Measurements from ENCODE around the gene TRIM26. TPM values are rescaled to one million over a fixed set of nuclear protein-coding genes. Genes with fewer than 3 reads are reported as not detected.
"Not testable (repeated sequence)": the region's sequence is repeated elsewhere in the genome, so short reads cannot be mapped to it uniquely, and the experiment has no call there.

Gene TRIM26
- polyA plus RNA-seq, 3 donors, result 16.4 to 26.4 (median 26.0) TPM

DNA sequence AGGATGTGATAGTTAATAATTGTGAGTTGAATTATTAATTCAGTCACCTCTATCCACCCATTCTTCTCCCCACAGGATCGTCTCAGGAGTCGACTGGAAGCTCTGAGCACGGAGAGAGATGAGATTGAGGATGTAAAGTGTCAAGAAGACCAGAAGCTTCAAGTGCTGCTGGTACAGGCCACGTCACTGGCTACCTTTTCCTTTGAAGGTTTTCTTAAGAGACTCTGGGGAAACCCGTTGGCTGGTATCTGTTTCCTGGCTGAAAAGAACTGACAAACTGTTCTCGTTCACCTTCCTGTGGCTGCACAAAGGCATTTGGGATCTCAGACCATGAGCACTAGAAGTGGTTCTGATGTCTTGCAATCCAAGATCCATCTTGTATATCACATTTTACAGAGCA, 46.1 kb downstream of the TRIM26 start:
- Mint-ChIP-seq H3K4me1 (peaks cover 3% of the 10 kb centered on the region), H3K4me3 (no peak overlapping the region), H3K9me3 (peaks cover 0 to 6% (median 3%) of the 10 kb centered on the region in 7 donors), H3K27ac (no peak overlapping the region), H3K27me3 (ENCODE audit: low read depth in 3 of 3) (peaks cover 30 to 40% (median 39%) of the 10 kb centered on the region in 3 donors), H3K36me3 (no peaks in the 10 kb centered on the region)
- H3K4me3 ChIP-seq (replicated peaks in 1 of 3; ENCODE audit: low read depth in 2 of 3, low read length in 3 of 3), result no peak overlapping the region
- TF ChIP-seq, protein P1, sequence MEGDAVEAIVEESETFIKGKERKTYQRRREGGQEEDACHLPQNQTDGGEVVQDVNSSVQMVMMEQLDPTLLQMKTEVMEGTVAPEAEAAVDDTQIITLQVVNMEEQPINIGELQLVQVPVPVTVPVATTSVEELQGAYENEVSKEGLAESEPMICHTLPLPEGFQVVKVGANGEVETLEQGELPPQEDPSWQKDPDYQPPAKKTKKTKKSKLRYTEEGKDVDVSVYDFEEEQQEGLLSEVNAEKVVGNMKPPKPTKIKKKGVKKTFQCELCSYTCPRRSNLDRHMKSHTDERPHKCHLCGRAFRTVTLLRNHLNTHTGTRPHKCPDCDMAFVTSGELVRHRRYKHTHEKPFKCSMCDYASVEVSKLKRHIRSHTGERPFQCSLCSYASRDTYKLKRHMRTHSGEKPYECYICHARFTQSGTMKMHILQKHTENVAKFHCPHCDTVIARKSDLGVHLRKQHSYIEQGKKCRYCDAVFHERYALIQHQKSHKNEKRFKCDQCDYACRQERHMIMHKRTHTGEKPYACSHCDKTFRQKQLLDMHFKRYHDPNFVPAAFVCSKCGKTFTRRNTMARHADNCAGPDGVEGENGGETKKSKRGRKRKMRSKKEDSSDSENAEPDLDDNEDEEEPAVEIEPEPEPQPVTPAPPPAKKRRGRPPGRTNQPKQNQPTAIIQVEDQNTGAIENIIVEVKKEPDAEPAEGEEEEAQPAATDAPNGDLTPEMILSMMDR (IDR thresholded peaks at IDR 0.05), result no peak
- H4K20me1 ChIP-seq (ENCODE audit: insufficient read depth, low read length), result no peaks in the 10 kb centered on the region
- H3K4me1 ChIP-seq (ENCODE audit: control insufficient read depth in 1 of 2, insufficient read depth in 2 of 2, low read length in 2 of 2), result peaks cover 0 to 6% of the 10 kb centered on the region in 2 donors
- DNase-seq, result no peak
- intact Hi-C loops (cut with micrococcal nuclease), result no loop called here
- peaks cover 21 to 24% of the 10 kb centered on the region in 2 donors for H3K27me3 ChIP-seq (ENCODE audit: control insufficient read depth in 2 of 2, insufficient read depth in 2 of 2, low read length in 2 of 2)
- 11% methylated on average over 3 of the region's 6 CpGs for WGBS (ENCODE audit: insufficient coverage)
- no peak overlapping the region for H2AFZ ChIP-seq (ENCODE audit: insufficient read depth, low read depth, low read length, poor library complexity, severe bottlenecking)
- H3K79me2 ChIP-seq (ENCODE audit: insufficient read depth, low read length), result no peaks in the 10 kb centered on the region
- no peak overlapping the region for H3K4me2 ChIP-seq (replicated peaks; ENCODE audit: extremely low read depth, low read length, poor library complexity, severe bottlenecking)
- H3K9me3 ChIP-seq (replicated peaks in 1 of 2; ENCODE audit: control insufficient read depth in 1 of 2, insufficient read depth in 1 of 2, low read length in 2 of 2), result peaks cover 0 to 5% of the 10 kb centered on the region in 2 donors
- H3K36me3 ChIP-seq (replicated peaks in 1 of 2; ENCODE audit: control insufficient read depth in 1 of 2, insufficient read depth in 2 of 2, low read length in 2 of 2), result no peaks in the 10 kb centered on the region
- no peak overlapping the region for H3K9ac ChIP-seq (ENCODE audit: insufficient read depth, low read length, poor library complexity, severe bottlenecking)
- H3K27ac ChIP-seq (ENCODE audit: low read depth in 1 of 2, low read length in 2 of 2), result no peak overlapping the region

DNA sequence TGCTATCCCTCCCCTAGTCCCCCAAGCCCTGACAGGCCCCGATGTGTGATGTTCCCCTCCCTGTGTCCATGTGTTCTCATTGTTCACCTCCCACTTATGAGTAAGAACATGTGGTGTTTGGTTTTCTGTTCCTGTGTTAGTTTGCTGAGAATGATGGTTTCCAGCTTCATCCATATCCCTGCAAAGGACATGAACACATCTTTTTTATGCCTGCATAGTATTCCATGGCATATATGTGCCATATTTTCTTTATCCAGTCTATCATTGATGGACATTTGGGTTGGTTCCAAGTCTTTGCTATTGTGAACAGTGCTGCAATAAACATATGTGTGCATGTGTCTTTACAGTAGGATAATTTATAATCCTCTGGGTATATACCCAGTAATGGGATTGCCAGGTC, 48.0 kb downstream of the TRIM26 start:
- H4K20me1 ChIP-seq (ENCODE audit: insufficient read depth, low read length); DNase-seq; H3K9me3 Mint-ChIP-seq; H2AFZ ChIP-seq (ENCODE audit: insufficient read depth, low read depth, low read length, poor library complexity, severe bottlenecking); H3K79me2 ChIP-seq (ENCODE audit: insufficient read depth, low read length); H3K9me3 ChIP-seq (replicated peaks in 1 of 2; ENCODE audit: control insufficient read depth in 1 of 2, insufficient read depth in 1 of 2, low read length in 2 of 2); H3K27ac ChIP-seq (ENCODE audit: low read depth in 1 of 2, low read length in 2 of 2); intact Hi-C loops (cut with micrococcal nuclease); H3K27ac Mint-ChIP-seq; H3K27me3 ChIP-seq (ENCODE audit: control insufficient read depth in 2 of 2, insufficient read depth in 2 of 2, low read length in 2 of 2); H3K4me1 ChIP-seq (ENCODE audit: control insufficient read depth in 1 of 2, insufficient read depth in 2 of 2, low read length in 2 of 2); H3K9ac ChIP-seq (ENCODE audit: insufficient read depth, low read length, poor library complexity, severe bottlenecking); H3K4me3 Mint-ChIP-seq; H3K36me3 ChIP-seq (replicated peaks in 1 of 2; ENCODE audit: control insufficient read depth in 1 of 2, insufficient read depth in 2 of 2, low read length in 2 of 2); H3K4me2 ChIP-seq (replicated peaks; ENCODE audit: extremely low read depth, low read length, poor library complexity, severe bottlenecking); H3K36me3 Mint-ChIP-seq; H3K4me3 ChIP-seq (replicated peaks in 1 of 3; ENCODE audit: low read depth in 2 of 3, low read length in 3 of 3); H3K4me1 Mint-ChIP-seq: not testable (repeated sequence)
- WGBS (ENCODE audit: insufficient coverage), result no CpG with 5 or more reads among the region's 1 CpG
- peaks cover 14 to 23% (median 20%) of the 10 kb centered on the region in 3 donors for H3K27me3 Mint-ChIP-seq (ENCODE audit: low read depth in 3 of 3)

Measured in CD14-positive monocyte (primary cell).